A172 (cell line): ENCODE data around the gene TMEM250. TPM values are rescaled to one million over a fixed set of nuclear protein-coding genes. Genes with fewer than 3 reads are reported as not detected.

ENCODE experiments used
- DNase-seq: peaks from one replicate; pipeline ENCODE4 v3.0.0-alpha.2; 2015; ENCODE audit warnings: low spot score
- total RNA-seq: library from RNA; depleted of rRNA; stranded (reverse); fragments of >200 nt; shearing (Covaris generic); gene quantifications from 2 replicates; pipeline ENCODE4 v1.2.3, GENCODE V29; 2014; rRNA removed

The TMEM250 gene
- total RNA-seq, 1 experiment from 2014 or later = 81.1 TPM

DNA sequence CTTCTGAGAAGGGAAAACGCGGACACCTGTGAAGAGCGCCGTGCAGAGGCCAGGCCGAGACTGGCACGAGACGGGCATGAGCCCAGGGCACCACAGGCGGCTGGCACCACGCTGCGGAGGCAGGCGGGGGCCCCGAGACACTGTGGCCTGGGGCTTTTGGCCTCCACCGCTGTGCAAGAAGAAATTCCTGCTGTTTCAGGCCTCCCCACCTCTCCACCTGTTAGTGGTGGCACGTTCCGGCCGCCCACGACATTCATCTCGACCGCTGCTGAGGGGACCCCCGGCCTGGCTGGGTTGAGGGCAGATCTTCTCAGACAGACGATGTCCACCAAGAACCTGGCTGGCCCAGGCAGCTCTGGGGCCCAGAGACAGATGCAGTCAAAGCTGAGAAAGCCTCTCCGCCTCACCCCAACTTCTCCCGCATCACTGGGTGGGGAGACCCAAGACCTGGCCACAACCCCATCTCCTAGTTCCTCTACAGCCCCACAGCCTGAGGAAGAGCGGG is 35.1 kb downstream of the TMEM250 start:
- DNase-seq = no peak

DNA sequence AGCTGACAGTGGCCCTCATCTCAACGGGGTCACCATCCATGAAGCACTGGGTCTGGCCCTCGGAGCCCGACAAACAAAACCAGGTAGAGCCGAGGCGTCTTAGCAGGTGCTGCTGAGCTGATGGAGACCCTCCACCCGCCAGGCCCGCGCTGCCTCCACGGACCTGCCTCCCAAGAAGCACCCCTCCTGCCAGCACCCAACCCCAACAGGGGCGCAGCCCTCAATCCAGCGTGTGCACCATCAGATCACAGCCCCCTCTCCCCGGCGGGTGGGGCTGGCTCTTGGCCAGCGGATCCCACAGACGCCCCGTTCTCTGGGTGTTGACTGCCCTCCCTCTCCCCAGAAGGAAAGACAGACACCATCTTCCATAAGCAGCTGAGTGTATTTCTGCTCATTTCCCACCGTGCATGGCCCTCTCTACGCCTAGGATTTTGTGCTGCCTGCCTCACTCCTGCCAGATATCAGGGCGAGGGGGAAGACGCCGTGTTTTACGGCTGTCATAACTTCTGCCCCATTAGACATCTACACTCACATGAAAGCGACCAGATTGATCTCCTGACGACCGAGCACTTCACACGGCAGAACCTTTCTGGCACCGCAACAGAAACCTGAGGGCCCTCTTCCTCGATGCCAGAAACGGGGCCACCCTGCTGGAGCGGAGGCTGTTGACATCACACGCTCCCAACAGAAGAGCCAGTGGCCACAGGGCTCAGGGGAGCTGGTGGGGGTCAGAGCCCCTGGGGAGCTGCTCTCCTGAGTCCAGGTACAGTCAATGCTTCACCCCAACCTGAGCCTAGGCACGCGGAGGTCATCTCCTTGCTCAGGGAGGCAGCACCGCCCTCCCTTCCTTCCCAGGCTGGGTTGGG is 35.9 kb downstream of the TMEM250 start:
- no peak for DNase-seq

DNA sequence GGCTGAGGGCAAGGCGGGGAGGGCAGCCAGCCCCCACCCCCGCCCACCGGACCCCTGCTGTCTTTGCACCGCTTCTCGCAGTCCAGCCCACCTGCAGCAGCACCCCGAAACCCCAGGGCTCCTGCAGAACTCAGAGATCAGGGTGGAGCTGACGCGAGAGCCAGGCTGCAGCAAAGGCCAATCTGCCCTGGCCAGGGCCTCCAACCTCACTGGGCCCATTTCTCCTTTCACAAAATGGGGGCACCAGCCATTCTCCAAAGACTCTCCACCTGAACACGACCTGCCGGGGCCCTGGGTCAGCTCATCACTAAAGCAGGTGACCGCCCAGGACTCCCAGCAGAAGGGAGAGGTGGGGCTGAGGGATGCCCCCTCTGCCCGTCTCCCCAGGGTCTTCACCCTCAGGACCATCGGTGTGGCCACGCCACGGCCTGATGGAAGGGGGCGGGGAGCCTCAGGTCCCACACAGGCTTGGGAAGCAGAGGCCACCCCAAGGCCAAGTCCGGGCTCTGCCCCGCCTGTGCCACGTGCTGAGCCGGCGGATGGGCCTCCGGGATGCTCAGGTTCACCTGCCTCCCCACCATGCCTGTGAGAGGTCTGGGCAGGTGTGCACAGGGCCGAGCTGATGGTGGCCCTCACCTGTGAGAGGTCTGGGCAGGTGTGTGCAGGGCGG is 36.7 kb downstream of the TMEM250 start:
- no peak for DNase-seq

DNA sequence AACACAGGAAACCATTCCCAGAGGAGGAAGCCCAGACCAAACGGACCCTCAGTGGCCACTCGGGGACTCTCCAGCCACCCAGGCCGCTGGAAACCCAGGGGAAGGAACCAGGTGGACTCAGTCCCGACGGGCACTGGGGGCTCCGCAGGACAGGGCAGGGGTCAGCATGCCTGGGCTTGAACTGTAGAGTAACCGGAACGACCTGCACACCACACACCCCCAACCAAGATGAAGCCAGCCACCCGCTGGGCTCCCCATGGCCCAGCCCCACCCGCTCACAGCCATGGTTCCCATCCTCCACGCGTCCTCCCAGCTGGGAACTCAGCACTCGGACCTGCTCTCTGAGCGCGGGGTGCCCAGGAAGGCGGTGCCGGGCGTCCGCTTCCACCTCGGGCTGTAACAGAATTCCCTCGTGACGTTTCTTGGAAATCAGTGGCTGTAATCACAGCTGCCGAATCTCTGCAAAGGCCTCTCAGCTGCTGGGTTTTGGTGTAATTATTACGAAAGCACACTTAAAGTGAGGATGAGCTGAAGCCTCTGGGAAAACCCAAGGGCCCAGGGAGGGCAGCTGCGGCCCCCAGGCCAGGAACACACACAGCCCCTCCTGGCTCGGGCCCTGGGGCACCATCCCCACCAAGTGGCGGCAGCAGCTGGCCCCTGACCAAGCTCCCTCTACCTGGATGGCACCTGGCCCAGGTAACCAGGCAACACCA is 37.4 kb downstream of the TMEM250 start:
- DNase-seq = no peak

DNA sequence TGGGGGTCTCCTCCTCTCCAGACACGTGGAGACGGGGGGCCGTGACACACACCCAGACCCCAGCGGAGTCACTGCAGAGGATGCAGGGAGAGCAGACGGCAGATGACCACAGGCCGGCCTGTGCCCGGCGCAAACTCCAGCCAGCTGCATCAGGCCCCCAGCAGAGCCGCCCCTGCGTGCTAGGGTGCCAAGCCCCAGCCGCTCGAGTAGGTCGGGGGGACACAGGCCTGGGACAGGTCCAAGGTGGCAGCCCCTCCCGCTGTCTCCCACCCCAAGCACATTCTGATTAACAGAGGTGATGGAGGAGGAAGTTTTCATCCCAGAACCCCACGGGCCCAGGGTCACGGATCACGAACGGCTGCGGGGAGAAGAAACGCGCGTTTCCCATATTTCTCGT is 38.0 kb downstream of the TMEM250 start:
- no peak for DNase-seq

DNA sequence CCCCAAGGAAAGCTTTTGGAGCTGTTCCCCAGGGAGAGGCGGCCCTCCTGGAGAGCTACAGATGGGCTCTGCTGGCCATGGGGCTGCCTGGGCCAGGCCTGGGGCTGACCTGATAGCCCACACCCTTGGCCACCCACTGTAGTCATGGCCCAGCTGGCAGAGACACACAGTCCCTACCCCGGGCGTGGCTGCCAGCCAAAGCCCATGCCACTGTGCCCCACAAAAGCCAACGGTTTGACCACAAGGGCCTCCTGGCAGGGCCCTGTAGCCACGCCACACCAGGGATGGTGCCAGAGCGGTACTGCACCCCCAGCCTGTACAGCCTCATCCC is 38.8 kb downstream of the TMEM250 start:
- DNase-seq = peak; percentile 57

DNA sequence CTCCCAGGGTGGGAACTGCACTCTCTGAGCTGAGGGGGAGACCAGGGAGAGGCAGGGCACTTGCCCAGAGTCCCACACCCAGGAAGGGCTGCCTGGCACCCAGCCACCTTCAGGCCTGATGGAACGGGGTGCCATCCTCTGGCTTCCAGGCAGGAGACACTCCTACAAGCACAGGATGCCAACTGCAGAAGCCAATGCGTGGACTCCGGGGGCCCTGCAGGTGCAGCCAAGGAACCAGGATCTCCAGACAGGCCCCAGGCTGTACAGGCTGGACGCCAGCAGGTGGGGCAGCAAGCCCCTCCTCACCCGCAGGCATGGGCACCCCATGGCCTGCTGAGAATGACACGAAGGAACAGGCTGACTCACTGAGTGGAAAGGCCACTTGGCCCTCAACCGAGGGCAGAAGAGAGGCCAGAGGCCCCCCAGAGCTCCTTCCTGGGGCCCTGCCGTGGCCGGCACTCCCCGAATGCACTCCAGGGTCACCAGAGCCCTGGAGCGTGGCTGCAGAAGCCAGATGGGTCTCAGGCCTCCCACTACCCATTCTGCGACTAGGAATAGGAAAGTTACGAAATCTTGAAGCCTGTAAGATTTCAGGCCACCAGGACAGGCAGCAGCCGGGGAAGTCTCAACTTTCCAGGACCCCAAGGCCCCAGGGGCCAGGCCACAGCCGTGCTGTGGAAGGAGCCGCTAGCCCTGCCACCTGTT is 39.3 kb downstream of the TMEM250 start:
- DNase-seq = peak; percentile 68

DNA sequence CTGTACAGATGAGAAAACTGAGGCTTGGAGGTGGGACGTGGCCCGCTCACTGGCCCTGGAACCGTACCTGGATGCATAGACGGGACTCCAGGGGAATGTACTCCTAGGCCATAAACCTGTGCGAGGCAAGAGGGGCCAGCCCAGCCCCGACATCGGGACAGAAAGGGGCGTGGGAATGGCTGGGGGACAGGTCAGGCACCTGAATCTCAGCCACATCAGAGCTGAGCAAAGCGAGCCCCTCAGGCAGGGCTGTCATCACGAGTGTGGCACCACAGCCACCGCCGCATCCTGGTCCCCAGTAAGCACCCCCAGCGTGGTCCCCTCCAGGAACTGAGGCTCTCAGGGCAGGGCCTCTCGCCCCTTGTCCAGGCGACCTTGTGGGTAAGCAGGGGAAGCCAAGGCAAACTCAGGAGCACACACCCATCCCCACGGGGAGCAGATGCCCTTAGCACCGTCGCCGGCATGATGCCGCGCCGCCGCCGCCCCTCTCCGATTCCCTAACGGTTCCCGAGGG is 40.1 kb downstream of the TMEM250 start:
- DNase-seq = no peak

DNA sequence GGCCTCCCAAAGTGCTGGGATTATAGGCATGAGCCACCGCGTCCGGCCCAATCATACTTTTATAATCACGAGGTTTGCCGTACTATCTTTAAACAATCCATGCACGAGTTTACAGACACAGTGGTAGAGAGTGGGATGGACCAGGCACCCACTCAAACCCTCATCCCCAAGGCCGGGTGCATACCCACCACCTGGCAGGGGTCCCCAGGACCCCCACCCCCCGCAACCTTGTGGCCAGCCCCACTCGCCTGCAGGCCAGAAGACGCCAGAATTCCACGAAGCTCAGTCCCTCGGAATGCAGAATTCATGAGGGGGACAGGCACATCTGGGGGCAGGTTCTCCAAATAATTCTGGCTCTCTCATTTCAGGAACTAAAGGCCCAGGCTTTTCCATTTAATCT is 40.7 kb downstream of the TMEM250 start:
- DNase-seq = no peak

DNA sequence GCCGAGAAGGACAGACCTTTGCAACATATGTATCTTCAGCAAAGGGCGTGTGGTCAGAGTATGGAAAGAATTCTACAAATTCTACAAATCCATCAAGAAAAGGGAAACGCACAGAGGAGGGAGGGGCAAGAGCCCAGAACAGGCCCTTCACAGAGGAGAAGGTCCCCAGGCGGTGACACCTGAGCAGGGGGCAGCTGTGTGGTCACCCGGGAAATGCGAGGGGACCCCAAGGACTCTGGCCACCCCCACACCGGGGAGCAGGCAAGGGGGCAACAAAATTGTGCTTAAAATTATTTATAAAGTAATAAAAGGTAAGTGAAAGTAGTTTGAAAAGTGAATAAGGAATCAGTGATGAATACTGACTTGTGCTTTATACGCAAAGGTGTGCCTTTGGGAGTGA is 41.2 kb downstream of the TMEM250 start:
- DNase-seq = no peak

DNA sequence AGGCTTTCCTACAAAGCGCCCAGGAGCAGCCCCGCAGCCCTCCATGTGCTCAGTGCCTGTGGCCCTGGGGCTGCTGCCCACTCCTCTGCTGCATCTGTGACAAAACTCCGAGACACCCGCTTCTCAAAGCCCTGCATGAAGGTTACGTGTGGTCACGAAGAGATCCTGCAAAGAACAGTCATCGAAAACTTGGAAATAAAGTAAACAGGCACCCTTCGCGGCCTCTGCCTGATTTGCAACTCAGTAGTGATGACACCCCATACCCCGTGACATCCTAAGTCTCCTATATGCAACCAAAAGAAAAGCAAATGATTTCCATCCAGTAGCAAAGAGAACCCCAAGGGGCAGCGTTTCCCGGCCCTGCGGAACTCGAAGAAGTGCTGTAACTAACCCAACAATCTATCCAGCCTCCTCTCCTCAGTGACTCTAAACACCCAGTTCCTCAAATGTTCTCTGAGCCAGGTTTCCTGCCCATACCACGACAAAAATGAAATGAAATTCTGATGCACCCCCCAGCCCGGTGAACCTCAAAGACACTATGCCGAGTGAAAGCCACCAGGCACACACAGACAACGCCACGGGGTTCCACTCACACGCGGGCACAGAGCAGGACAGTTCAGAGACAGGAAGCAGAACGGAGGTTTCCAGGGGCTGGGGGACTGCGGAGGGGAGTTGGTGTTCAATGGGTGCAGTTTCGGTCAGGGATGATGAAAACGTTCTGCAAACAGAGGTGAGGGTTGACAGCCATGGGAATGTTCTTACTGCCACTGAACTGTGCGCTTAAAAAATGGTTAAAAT is 42.6 kb downstream of the TMEM250 start:
- DNase-seq = no peak

DNA sequence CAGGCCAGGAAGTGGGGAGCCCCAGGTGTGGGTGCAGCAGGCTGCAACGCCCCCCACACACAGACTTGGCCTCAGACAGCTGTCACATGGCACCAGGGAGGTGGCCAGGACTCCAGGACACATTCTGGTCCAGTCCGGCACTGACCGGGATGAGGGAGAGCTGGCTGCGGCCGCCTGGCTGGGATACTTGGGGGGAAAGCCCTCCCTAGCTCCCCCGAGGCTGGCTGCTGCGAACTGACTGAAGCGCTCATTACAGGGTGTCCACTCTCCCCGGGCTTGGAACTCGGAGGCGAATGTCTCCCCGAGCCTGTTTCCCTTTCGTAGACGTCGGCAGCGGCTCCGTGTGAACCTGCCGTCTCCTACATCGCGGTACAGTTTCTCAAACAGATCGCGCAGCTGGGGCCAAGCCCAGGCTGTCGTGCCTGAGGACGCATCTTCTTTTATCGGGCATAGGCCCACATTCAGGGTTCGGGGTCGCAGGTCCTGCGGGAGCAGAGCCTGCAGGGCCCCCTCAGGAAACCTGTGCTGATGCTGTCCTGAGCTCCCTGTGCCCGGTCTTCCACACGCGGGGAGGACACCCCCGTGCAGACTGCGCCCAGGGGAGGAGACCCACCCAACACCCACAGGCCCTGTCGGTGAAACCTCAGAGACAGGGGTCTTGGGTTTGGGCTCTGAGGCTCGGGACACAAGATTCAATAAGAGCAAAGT is 43.4 kb downstream of the TMEM250 start:
- DNase-seq = no peak

DNA sequence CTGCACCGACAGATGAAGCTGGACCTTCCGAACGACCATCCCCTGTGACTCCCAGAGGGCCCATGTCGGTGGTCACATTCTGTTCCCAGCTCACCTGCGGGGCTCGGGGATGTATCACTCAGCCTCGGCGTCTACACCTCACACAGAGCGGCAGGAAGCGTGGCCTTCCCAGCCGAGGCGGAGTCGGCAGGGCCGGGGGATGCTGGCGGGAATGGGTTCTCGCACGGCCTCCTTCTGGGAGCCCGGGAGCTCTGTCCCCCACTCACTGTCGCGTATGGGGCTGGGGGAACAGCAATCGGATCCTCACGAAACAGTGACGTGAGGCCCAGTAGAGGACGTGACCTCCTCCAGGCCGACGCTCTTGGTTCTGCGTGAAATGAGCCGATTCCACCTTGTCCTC is 44.0 kb downstream of the TMEM250 start:
- DNase-seq = no peak

Other genes with a start within 250 kb of the TMEM250 start
- 30.7 TPM in 2 replicates for gene CAMSAP1, start 211.3 kb downstream of the TMEM250 start, total RNA-seq
- 113 and 145 TPM in 2 replicates for gene UBAC1, start 157.5 kb downstream of the TMEM250 start, total RNA-seq
- 34.2 and 41.6 TPM in 2 replicates for gene NACC2, start 23.6 kb downstream of the TMEM250 start, total RNA-seq
- gene LHX3, start 86.3 kb upstream of the TMEM250 start, total RNA-seq = not detected in 2 replicates
- 33.9 and 39.7 TPM in 2 replicates for gene QSOX2, start 126.9 kb upstream of the TMEM250 start, total RNA-seq
- 0.05 and 0.07 TPM in 2 replicates for gene CCDC187, start 185.2 kb upstream of the TMEM250 start, total RNA-seq
- 92.9 and 101 TPM in 2 replicates for gene GPSM1, start 208.7 kb upstream of the TMEM250 start, total RNA-seq
- 40.1 and 84.2 TPM in 2 replicates for gene DNLZ, start 244.9 kb upstream of the TMEM250 start, total RNA-seq